ENCODE data around the gene MAN2B2.

MAN2B2 gene

GRCh38 chr4:6595897-6596537 is 21.0 kb downstream of the MAN2B2 start:
- no peak for DNase-seq (ENCODE audit: extremely low read depth, low read depth)
- no peak overlapping the region for H3K4me3 ChIP-seq (replicated peaks; ENCODE audit: low read depth, low read length)
- no peak for TF ChIP-seq CTCF (IDR thresholded peaks at IDR 0.05; ENCODE audit: low read depth, low read length, missing control alignments)

GRCh38 chr4:6596948-6597347 is 22.0 kb downstream of the MAN2B2 start:
- no peak for TF ChIP-seq CTCF (IDR thresholded peaks at IDR 0.05; ENCODE audit: low read depth, low read length, missing control alignments)
- H3K4me3 ChIP-seq (replicated peaks; ENCODE audit: low read depth, low read length) = no peak overlapping the region
- DNase-seq (ENCODE audit: extremely low read depth, low read depth) = no peak

GRCh38 chr4:6598127-6598526 is 23.1 kb downstream of the MAN2B2 start:
- no peak overlapping the region for H3K4me3 ChIP-seq (replicated peaks; ENCODE audit: low read depth, low read length)
- TF ChIP-seq CTCF (IDR thresholded peaks at IDR 0.05; ENCODE audit: low read depth, low read length, missing control alignments) = no peak
- no peak for DNase-seq (ENCODE audit: extremely low read depth, low read depth)

GRCh38 chr4:6598641-6599040 is 23.7 kb downstream of the MAN2B2 start:
- H3K4me3 ChIP-seq (replicated peaks; ENCODE audit: low read depth, low read length) = no peak overlapping the region
- DNase-seq (ENCODE audit: extremely low read depth, low read depth) = no peak
- TF ChIP-seq CTCF (IDR thresholded peaks at IDR 0.05; ENCODE audit: low read depth, low read length, missing control alignments) = no peak

GRCh38 chr4:6601661-6602250 is 26.8 kb downstream of the MAN2B2 start:
- DNase-seq (ENCODE audit: extremely low read depth, low read depth) = no peak
- H3K4me3 ChIP-seq (replicated peaks; ENCODE audit: low read depth, low read length) = no peak overlapping the region
- TF ChIP-seq CTCF (IDR thresholded peaks at IDR 0.05; ENCODE audit: low read depth, low read length, missing control alignments) = no peak

GRCh38 chr4:6602289-6602688 is 27.3 kb downstream of the MAN2B2 start:
- DNase-seq (ENCODE audit: extremely low read depth, low read depth) = no peak
- no peak for TF ChIP-seq CTCF (IDR thresholded peaks at IDR 0.05; ENCODE audit: low read depth, low read length, missing control alignments)
- no peak overlapping the region for H3K4me3 ChIP-seq (replicated peaks; ENCODE audit: low read depth, low read length)

GRCh38 chr4:6603128-6603527 is 28.1 kb downstream of the MAN2B2 start:
- no peak for TF ChIP-seq CTCF (IDR thresholded peaks at IDR 0.05; ENCODE audit: low read depth, low read length, missing control alignments)
- H3K4me3 ChIP-seq (replicated peaks; ENCODE audit: low read depth, low read length) = no peak overlapping the region
- DNase-seq (ENCODE audit: extremely low read depth, low read depth) = no peak
